Stimulated activated CD4-positive, alpha-beta T cell treated with anti-CD3 and anti-CD28 coated beads, Interleukin-4, amount 100 ng/mL, for 4 hours (primary cell): ENCODE results near the gene CACTIN.
A peak's percentile ranks its signal among the peaks of the same experiment; 100 is the strongest.
"Not testable (repeated sequence)": the region's sequence is repeated elsewhere in the genome, so short reads cannot be mapped to it uniquely, and the experiment has no call there.

ENCODE experiments used
- DNase-seq, 2 experiments: peaks; one replicate each; pipeline ENCODE4 v3.0.0-alpha.2; 2020

Gene CACTIN

DNA sequence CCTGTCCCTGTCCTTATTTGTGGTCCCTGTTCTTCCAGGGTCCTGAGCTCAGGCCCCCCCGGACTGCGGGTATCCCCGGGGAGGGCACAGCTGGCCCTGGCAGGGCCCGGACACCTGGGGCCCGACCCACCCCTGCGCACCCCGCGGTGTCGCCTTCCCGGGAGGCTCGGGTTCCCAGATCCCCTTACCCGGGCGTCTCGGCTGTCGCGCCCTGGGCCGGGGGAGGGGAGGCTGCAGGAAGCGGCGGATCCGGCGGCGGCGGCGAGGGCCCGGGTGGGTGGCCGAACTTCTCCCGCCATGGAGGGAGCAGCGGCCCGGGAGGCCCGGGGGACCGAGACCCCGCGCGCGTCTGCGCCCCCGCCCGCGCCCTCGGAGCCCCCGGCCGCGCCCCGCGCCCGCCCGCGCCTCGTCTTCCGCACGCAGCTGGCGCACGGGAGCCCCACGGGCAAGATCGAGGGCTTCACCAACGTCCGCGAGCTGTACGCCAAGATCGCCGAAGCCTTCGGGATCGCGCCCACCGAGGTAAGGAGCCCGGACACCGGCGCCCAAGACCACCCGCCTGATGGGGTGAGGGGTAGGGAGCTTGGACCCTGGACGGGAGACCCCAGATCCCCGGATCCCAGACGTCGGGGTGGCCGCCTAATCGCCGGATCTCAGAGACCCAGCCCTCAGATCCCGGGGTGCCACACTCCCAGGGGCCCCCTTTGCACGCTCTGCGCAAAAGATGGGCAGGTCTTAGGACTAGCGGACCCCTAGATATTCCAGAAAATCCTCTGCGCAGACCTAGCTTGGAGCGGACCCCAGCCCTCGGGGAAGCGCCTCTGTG lies 41.1 kb downstream of the CACTIN start, which contains the start of gene GIPC3:
Gene GIPC3, plus strand, starts transcription at position 178 of the 826 bp plus-strand sequence. Its CDS starts 120 bp downstream, at position 298.
- no peak for DNase-seq

DNA sequence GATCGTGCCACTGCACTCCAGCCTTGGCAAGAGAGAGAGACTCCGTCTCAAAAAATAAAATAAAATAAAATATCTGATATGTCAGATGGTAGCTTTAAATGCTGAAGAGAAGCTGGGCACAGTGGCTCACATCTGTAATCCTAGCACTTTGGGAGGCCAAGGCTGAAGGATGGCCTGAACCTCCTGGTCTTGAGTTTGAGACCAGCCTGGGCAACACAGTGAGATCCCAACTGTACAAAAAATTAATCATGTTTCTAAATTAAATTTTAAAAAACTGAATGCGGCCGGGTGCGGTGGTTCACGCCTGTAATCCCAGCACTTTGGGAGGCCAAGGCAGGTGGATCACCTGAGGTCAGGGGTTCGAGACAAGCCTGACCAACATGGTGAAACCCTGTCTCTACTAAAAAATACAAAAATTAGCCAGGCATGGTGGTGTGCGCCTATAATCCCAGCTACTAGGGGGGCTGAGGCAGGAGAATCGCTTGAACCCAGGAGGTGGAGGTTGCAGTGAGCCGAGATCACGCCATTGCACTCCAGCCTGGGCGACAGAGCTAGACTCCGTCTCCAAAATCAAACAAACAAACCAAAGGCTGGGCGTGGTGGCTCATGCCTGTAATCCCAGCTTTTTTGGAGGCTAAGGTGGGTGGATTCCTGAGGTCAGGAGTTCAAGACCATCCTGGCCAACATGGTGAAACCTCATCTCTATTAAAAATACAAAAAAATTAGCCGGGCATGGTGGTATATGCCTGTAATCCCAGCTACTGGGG lies 42.4 kb downstream of the CACTIN start:
- DNase-seq = not testable (repeated sequence)

DNA sequence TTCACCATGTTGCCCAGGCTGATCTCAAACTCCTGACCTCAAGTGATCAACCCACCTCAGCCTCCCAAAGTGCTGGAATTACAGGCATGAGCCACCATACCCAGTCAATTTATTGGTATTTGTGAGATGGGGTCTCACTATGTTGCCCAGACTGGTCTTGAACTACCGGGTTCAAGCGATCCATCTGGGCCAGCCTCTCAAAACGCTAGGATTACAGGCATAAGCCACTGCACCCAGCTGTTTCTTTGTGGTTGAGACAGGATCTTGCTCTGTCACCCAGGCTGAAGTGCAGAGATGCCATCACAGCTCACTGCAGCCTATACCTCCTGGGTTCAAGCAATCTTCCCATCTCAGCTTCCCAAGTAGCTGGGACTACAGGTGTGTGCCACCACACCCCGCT lies 44.8 kb downstream of the CACTIN start:
- DNase-seq = not testable (repeated sequence)

DNA sequence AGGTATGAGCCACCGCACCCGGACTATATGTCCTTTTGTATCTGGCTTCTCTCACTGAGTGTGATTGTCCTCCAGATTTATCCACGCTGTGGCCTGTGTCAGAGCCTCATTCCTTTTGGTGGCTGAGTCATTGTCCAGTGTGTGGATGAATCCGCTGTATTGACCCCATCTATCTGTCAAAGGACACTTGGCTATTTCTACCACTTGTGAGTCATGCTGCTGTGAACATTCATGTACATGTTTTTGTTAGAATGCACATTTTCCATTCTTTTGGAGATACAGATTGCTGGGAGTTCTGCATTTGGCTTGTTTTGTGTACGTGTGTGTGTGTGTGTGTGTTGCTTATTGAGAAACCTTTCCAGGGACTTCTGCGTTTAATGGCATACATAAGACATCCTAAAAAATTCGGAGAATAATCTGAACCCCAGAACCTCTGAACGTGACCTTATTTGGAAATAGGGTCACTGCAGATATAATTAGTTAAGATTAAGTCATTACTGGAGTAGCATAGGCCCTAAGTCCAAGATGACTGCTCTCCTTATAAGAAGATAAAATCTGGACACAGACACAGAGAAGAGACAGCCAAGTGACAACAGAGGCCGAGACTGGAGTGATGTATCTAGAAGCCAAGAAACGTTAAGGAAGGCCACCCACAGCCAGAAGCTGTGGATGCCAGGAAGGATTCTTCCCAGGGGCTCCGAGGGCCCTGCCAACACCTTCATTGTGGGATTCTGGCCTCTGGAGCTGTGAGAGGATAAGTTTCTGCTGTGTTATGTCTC lies 46.2 kb downstream of the CACTIN start:
- no peak for DNase-seq

DNA sequence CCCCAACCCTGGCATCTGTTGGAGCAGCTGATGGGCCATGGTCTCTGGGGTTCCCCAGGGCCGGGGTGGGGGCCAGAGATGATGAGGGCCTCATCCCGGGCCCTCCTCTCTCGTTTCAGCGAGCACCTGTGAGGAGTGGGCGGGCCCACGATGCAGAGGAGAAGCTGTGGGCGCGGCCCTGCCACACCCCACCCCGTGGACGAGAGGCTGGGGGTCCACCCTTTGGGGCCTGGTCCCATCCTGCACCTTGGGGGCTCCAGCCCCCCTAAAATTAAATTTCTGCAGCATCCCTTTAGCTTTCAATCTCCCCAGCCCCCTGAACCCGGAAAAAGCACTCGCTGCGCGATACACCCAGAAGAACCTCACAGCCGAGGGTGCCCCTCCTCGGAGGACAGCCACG lies 48.2 kb downstream of the CACTIN start:
- DNase-seq = no peak

DNA sequence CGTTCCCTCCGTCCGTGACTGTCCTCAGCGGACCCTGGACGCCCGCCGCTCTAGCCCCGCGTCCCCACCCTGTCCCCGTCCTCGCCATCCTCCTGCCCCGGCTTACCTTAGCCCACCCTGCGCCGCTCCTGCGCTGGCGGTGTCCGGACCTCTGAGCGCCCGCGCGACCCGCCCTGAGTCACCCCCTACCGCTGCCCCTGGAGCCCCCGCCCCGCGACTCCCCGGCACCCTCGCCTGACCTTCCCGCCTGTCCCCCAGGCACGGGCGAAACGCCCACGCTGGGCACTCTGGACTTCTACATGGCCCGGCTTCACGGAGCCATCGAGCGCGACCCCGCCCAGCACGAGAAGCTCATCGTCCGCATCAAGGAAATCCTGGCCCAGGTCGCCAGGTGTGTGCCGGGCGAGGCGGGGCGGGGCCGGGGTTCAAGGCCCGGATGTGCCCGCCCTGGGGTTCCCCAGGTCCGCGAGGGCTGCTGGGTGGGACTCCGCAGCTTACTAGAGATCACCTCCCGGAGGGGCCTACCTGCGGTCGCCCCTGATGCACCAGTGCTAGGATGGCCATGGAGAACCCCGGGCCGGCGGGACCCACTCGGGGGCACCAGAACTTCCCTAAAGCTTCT lies 48.8 kb downstream of the CACTIN start:
- DNase-seq = no peak

DNA sequence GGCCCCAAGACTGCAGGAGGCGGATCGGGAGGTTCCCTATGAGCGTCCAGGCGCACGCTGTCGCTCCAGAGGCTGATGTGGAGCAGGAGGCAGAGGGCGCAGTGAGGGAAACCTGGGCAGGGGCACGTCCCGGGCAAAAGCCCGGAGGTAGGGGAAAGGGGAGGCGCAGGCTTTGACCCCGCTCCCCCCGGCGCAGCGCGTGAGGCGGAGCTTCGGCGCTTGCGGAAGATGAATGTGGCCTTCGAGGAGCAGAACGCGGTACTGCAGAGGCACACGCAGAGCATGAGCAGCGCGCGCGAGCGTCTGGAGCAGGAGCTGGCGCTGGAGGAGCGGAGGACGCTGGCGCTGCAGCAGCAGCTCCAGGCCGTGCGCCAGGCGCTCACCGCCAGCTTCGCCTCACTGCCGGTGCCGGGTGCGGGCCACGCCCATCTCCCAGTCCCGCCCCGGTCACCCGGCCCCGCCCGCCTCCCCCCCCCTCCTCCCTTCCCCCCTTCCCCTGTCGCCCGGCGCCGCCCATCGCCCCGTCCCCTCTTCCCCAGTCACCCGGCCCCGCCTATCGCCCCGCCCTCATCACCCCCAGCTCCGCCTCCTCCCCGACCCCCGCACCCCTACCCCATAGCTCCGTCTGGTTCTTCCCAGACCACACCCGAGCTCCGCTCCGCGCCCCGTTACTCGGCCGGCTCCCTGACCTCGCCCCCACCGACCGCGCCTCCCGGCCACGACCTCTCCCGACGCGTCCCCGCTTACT lies 49.7 kb downstream of the CACTIN start:
- no peak for DNase-seq

DNA sequence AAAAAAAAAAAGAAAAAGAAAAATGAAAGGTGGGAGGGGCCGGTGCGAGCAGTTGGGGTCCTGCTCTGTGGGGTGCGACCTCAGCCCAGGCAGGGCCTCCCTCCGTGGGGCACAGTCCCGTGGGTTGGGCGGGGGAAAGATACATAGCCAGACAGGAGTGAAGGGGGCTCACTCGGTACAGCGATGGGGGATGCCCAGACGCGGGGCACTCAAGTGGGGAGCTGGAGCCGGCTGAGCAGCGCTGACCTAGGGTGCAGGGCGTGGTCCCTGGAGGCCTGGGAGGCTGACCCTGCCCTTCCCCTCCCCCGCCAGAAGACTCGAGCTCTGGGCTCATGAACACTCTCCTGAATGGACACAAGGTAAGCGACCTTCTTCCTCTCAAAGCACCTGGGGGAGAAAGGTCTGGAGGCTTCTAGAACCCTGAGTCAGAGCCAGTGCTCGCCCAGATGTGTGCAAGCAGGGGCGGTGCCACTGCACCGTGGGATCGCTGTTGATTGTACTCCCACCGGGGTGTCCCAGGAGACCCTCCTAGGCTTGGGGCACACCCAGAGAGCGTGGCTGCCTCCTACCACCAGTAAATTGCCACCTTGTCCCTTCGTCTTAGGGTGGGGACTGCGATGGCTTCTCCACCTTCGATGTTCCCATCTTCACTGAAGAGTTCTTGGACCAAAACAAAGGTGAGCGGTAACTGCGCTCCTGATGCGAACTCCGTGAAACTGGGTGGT lies 50.5 kb downstream of the CACTIN start:
- DNase-seq = no peak

DNA sequence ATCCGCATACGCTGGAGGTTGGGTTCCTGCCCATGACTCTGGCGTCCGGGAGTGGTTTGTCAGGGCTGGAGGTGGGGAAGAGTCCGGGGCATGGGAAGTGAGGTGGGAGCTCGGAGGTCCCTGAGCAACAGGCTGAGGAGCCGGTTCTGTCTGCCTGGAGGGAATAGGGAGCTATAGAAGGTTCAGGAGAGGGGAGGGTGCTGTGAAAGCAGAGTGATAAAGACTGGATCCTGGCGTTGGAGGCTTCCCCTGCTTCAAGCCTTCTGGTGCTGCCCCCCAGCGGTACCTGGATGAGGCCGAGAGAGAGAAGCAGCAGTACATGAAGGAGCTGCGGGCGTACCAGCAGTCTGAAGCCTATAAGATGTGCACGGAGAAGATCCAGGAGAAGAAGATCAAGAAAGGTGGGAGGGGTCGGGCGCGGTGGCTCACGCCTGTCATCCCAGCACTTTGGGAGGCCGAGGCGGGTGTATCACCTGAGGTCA lies 51.3 kb downstream of the CACTIN start:
- DNase-seq = no peak

DNA sequence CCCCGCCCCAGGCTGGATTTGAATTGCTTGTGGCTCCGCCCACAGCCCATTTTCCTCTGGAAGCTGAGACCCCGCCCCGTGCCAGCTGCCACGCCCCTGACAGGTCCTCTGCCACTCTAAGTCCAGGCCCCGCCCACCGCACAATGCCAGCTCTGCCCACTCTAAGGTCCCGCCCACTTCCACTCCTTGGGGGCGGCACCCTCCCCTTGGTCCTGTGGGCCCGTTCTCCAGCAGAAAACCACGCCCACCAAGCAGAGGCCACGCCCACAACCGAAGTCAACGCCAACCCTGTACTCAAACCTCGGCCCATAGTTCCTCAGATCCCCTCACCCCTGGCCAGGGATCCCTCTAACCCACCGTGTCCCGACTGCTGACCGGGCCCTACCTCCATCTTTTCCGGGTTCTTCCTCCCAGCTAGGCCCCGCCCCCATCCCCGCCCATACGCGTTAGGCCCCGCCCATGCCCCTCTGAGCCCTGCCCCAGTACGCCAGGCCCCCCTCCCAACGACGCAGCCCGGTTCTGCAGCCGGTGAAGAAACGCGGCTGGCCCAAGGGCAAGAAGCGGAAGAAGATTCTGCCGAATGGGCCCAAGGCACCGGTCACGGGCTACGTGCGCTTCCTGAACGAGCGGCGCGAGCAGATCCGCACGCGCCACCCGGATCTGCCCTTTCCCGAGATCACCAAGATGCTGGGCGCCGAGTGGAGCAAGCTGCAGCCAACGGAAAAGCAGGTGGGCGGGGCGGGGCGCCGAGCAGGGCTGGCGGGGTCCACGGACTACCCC lies 52.5 kb downstream of the CACTIN start:
- DNase-seq = peak; percentile 72 to 79

DNA sequence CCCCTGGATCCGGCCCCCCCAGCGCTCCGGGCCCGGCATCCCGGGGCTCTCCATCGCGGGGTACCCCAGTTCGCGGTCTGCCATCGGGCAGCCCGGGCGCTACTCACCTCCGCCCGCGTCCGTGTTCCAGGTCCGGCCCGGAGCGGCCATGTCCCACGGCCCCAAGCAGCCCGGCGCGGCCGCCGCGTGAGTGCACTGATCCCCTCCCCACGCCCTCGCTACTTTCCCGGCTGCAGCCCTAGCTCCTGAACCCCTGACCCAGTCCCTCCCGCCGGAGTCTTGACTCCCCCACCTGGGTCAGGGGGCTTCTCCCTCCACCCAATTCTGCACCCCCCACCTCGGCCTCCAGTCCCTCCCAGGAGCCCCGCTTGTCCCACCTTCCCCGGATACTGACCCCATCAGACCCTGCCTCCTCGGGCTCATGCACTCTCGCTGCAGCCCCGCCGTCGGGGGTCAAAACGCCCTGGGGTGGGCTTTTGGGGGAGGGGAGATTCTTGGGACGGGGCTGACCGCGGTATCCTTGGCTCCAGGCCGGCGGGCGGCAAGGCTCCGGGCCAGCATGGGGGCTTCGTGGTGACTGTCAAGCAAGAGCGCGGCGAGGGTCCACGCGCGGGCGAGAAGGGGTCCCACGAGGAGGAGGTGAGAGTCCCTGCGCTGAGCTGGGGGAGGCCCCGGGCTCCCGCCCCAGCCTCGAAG lies 53.3 kb downstream of the CACTIN start:
- DNase-seq = peak in 1 of 2 experiments; percentile 8

DNA sequence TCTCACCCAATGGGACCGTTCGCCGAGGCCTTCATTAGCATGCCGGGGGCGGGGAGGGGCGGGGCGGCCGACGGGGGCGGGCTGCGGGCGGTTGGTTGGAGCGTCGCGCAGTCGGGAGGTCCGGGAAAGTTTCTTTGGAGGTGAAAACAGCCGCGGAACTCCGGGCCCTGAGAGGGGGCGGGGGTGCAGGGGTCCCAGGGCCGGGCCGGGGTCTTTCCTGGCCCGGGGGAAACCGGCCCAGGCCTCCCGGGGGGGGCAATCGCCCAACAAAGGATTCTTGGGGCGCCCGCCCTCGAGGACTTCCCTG lies 53.8 kb downstream of the CACTIN start, which contains the start of gene HMG20B:
Gene HMG20B, plus strand, starts transcription at position 90 of the 307 bp plus-strand sequence. CDS start 366 bp downstream, outside the sequence.
- no peak for DNase-seq

DNA sequence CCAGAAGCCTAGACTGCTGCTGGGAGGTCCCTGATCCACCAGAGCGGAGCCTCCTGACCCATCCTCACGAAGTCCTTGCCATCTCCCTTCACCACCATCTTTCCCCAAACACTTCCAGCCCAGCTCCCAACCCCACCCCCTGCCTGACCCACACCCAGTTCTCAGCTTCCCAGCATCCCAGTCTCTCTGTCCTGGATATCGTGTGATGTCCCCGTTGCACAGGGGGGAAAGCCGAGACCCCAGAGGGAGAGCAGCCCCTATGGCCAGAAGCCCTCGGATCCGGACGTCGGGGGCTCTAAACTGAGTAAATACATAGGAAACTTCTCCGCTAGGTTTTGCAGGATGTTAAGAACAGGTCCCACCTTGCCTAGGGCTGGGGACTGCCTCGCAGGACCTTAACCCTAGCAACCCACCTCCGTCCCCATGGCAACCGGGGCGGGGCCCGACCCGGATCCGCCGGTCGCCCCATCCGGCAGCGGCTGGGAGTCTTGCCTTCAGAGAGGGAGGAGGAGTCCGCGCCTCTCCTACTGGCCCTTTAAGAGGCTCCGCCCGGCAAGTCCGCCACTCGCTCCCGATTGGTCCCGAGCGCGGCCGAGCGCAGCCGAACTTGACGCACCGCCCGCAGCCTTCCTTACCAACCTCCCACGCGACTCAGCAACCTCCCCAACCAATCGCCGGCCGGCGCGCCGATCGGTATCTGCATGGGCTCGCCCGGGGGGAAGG lies 54.3 kb downstream of the CACTIN start:
- DNase-seq = peak; percentile 99 to 100

DNA sequence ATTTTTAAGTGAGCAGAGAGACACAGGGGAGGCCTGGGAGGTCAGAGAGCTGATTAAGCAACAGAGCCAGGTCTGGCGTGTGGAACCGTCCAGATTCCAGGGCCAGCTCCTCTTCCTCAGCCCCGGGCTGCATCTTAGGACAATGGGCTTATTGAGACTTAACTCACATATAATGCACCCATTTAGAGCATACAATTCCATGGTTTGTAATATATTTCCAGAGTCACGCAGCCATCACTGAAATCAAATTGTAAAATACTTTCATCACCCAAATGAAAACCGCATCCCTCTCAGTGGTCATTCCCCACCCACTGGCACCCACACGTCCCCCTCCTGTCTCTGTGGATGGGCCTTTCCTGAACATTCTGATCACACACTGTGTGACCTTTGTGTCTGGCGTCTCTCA lies 56.0 kb downstream of the CACTIN start:
- no peak for DNase-seq

DNA sequence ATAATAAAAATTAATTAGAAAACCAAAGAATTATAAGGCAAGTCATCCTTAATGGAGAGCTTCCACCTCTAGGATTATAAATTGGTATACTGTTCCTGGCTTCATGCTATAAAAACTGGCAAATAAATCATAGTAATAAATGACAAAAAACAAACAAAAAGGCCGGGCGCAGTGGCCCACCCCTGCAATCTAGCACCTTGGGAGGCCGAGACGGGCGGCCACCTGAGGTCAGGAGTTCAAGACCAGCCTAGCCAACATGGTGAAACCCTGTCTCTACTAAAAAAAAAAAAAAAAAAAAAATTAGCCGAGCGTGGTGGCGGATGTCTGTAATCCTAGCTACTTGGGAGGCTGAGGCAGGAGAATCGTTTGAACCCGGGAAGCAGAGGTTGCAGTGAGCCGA lies 56.5 kb downstream of the CACTIN start:
- DNase-seq = not testable (repeated sequence)

DNA sequence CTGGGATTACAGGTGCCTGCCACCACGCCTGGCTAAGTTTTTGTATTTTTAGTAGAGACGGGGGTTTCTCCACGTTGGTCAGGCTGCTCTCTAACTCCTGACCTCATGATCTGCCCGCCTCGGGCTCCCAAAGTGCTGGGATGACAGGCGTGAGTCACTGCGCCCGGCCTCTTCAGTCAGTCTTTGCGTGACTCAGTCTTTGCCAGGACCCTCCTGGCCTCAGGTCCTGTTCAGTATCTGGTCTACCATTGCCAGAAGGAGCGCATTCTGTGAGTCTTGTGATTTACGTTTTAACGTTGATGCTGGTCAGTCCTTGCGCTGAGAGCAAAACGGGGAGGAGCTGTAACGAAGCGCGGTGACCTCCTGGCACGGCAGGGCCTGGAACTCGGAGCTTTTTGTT lies 61.5 kb downstream of the CACTIN start:
- DNase-seq = no peak

DNA sequence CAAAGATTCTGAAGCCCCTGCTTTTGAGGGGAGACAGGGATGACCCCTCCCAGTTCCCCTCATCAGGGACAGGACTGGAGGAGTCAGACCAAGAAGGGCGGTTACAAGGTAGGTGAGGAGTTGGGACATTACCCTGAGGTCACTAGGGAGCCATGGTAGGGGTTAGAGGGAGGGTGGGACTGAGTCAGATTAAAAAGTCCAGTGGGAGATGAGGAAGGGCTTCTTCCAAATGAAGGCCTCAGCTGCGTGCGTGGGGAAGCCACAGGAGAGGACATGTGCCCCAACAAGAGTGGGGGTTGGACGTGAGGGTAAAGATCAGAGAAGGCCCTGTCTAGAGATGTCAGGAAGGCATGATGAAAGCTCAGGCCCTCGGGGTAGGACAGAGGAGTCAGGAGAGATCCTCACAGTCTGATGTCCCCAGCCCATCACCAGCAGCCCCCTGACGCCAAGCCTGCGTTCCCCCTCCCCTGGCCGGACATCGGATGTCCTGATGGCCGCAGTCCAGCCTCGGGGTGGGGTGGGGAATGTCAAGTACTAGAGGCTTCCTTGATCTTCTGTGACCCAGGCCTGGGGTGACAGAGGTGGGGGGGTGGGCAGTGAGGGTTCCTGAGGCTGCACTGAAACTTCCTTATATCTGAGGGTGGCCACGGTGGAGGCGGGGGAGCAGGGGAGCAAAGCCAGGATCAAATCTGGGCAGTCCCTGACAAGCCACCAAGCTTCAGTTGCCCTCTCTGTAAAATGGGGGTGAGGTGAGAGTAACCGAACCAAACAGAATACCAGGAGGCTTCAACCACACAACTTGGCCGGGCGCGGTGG lies 62.7 kb downstream of the CACTIN start:
- DNase-seq = no peak
